WTC11 (cell line): Measurements from ENCODE around the gene CALCB. TPM values are rescaled to one million over a fixed set of nuclear protein-coding genes. Genes with fewer than 3 reads are reported as not detected.

Experiments
- ATAC-seq: fragments of 200-7000 bp; cut with Tn5 transposase; 2 replicates; pipeline ENCODE4 v1.10.0; 2021; ENCODE audit warnings: mild to moderate bottlenecking, moderate library complexity
- CTCF ChIA-PET: fragments of 300-600 bp; sonication (Branson Sonifier 250); formaldehyde crosslinking; loops from one replicate; lab custom pipeline; 2021; ENCODE audit warnings: antibody characterized with exemption; lab: Charles Lee
- POLR2A ChIA-PET: fragments of 350-600 bp; sonication (Branson Sonifier 250); formaldehyde crosslinking; loops from one replicate; lab custom pipeline; 2021; ENCODE audit warnings: antibody characterized with exemption; lab: Charles Lee
- DNase-seq: peaks from one replicate; pipeline ENCODE4 v3.0.0; 2021; ENCODE audit warnings: low spot score
- H3K27ac Mint-ChIP-seq: 2 replicates; pipeline ENCODE4 v1.8.0; 2021; ENCODE audit warnings: mixed read lengths
- H3K27me3 Mint-ChIP-seq: 2 replicates; pipeline ENCODE4 v1.8.0; 2021; ENCODE audit warnings: low read depth, mild to moderate bottlenecking, moderate library complexity, mixed read lengths
- H3K36me3 Mint-ChIP-seq: 2 replicates; pipeline ENCODE4 v1.8.0; 2021; ENCODE audit warnings: mixed read lengths
- H3K4me1 Mint-ChIP-seq: 2 replicates; pipeline ENCODE4 v1.8.0; 2022; ENCODE audit warnings: mixed read lengths
- H3K4me3 Mint-ChIP-seq: 2 replicates; pipeline ENCODE4 v1.8.0; 2021; ENCODE audit warnings: mild to moderate bottlenecking, moderate library complexity, mixed read lengths
- H3K9me3 Mint-ChIP-seq: 2 replicates; pipeline ENCODE4 v1.8.0; 2021; ENCODE audit warnings: mixed read lengths
- CREB1 ChIP-seq: sonication (generic); formaldehyde crosslinking; IDR thresholded peaks from 2 replicates; pipeline ENCODE4 v1.8.0; 2023; ENCODE audit warnings: mild to moderate bottlenecking, missing genetic modification reagents
- KAT7 ChIP-seq: sonication (generic); formaldehyde crosslinking; IDR thresholded peaks from 2 replicates; pipeline ENCODE4 v1.8.1; 2023; ENCODE audit warnings: missing genetic modification reagents, mild to moderate bottlenecking, borderline replicate concordance
- NR3C1 ChIP-seq: sonication (generic); formaldehyde crosslinking; conservative IDR thresholded peaks from 2 replicates; pipeline ENCODE4 v1.8.1; 2023; ENCODE audit warnings: low read depth, mild to moderate bottlenecking, missing genetic modification reagents
- OVOL2 ChIP-seq: fragments of 250-450 bp; sonication (Bioruptor Pico); IDR thresholded peaks from 2 replicates; pipeline ENCODE4 v1.9.0; 2021; ENCODE audit warnings: mild to moderate bottlenecking, borderline replicate concordance
- RELA ChIP-seq: sonication (generic); formaldehyde crosslinking; IDR thresholded peaks from 2 replicates; pipeline ENCODE4 v1.8.1; 2022; ENCODE audit warnings: missing genetic modification reagents, mild to moderate bottlenecking, borderline replicate concordance
- SMAD3 ChIP-seq: sonication (generic); formaldehyde crosslinking; IDR thresholded peaks from 2 replicates; pipeline ENCODE4 v1.8.0; 2022; ENCODE audit warnings: missing genetic modification reagents, mild to moderate bottlenecking, borderline replicate concordance
- SMAD4 ChIP-seq: sonication (generic); formaldehyde crosslinking; IDR thresholded peaks from 2 replicates; pipeline ENCODE4 v1.8.0; 2022; ENCODE audit warnings: mild to moderate bottlenecking, missing genetic modification reagents
- TEAD1 ChIP-seq: sonication (generic); formaldehyde crosslinking; IDR thresholded peaks from 2 replicates; pipeline ENCODE4 v1.8.0; 2022; ENCODE audit warnings: mild to moderate bottlenecking, missing genetic modification reagents
- ZNF263 ChIP-seq: sonication (generic); formaldehyde crosslinking; IDR thresholded peaks from 2 replicates; pipeline ENCODE4 v1.8.1; 2022; ENCODE audit warnings: low read depth, mild to moderate bottlenecking, moderate library complexity, missing genetic modification reagents
- ZNF416 ChIP-seq: fragments of 250-450 bp; sonication (Bioruptor Pico); IDR thresholded peaks from 2 replicates; pipeline ENCODE4 v1.9.0; 2021; ENCODE audit warnings: mild to moderate bottlenecking, inconsistent platforms
- total RNA-seq: library from RNA; stranded (reverse); gene quantifications from 3 replicates; pipeline ENCODE4 v1.2.3, GENCODE V29; 2021
- TF ChIP-seq, protein P1 (sequence below): sonication (generic); formaldehyde crosslinking; IDR thresholded peaks from 2 replicates; pipeline ENCODE4 v1.8.1; 2023; ENCODE audit warnings: mild to moderate bottlenecking, missing genetic modification reagents, borderline replicate concordance
- TF ChIP-seq, protein P2 (sequence below): sonication (generic); formaldehyde crosslinking; IDR thresholded peaks from 2 replicates; pipeline ENCODE4 v1.8.1; 2023; ENCODE audit warnings: mild to moderate bottlenecking, missing genetic modification reagents
- TF ChIP-seq, protein P3 (sequence below): sonication (generic); formaldehyde crosslinking; IDR thresholded peaks from 2 replicates; pipeline ENCODE4 v1.8.1; 2022; ENCODE audit warnings: mild to moderate bottlenecking, missing genetic modification reagents, moderate library complexity, borderline replicate concordance
- TF ChIP-seq, protein P4 (sequence below): fragments of 250-450 bp; sonication (Bioruptor Pico); IDR thresholded peaks from 2 replicates; pipeline ENCODE4 v2.1.2; 2022; ENCODE audit warnings: mild to moderate bottlenecking, moderate library complexity
- TF ChIP-seq, protein P5 (sequence below): sonication (generic); formaldehyde crosslinking; conservative IDR thresholded peaks from 2 replicates; pipeline ENCODE4 v1.8.1; 2022; ENCODE audit warnings: mild to moderate bottlenecking, missing genetic modification reagents
- TF ChIP-seq, protein P6 (sequence below): sonication (generic); formaldehyde crosslinking; IDR thresholded peaks from 2 replicates; pipeline ENCODE4 v1.8.0; 2022; ENCODE audit warnings: mild to moderate bottlenecking, missing genetic modification reagents
- TF ChIP-seq, protein P7 (sequence below): sonication (generic); formaldehyde crosslinking; IDR thresholded peaks from 2 replicates; pipeline ENCODE4 v1.8.1; 2023; ENCODE audit warnings: mild to moderate bottlenecking, missing genetic modification reagents, moderate library complexity
- TF ChIP-seq, protein P8 (sequence below): sonication (generic); formaldehyde crosslinking; IDR thresholded peaks from 2 replicates; pipeline ENCODE4 v1.8.0; 2023; ENCODE audit warnings: missing genetic modification reagents
- TF ChIP-seq, protein P9 (sequence below): sonication (generic); formaldehyde crosslinking; IDR thresholded peaks from 2 replicates; pipeline ENCODE4 v1.8.0; 2023; ENCODE audit warnings: mild to moderate bottlenecking, missing genetic modification reagents
- TF ChIP-seq, protein P10 (sequence below): fragments of 250-450 bp; sonication (Bioruptor Pico); IDR thresholded peaks from 2 replicates; pipeline ENCODE4 v1.8.0; 2021; ENCODE audit warnings: mild to moderate bottlenecking

The CALCB gene
- total RNA-seq, 1 experiment from 2014 or later: 3.2 TPM

DNA sequence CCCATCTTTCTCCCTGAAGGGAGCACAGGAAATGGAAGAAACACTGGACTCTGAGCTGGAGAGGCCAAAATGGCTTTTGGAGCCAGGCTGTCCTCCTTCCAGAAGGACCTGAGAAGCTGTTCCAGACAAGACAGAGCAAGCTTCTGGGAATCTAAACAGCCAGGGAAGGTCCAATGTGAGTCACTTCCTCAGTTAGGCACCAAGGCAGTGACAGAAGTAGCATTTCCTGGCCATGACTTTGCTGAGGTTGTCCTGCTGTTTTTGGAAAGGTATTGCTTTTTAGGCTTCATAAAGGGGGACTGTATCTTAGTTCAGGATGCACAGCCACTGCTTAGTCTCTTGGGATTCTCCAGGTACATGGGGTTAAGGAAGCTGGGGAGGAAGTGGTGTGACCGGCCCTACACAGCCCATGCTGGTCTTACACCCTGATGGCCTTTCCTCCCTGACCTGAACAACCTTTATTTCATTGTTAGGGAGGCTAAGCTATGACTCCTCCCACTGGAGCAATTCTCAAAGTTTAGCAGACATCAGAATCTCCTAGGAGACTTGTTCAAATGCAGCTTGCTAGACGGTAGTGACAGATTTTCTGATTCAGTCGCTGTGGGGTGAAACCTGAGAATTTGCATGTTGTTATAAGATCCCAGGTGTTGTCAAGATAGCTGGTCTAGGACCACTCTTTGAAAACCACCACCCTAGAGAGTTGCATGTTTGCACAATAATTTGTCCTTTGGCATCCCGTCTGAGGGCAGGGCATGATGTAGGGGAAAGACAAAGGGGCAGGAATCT is 34.5 kb downstream of the CALCB start (continued):
- TF ChIP-seq, protein P1, sequence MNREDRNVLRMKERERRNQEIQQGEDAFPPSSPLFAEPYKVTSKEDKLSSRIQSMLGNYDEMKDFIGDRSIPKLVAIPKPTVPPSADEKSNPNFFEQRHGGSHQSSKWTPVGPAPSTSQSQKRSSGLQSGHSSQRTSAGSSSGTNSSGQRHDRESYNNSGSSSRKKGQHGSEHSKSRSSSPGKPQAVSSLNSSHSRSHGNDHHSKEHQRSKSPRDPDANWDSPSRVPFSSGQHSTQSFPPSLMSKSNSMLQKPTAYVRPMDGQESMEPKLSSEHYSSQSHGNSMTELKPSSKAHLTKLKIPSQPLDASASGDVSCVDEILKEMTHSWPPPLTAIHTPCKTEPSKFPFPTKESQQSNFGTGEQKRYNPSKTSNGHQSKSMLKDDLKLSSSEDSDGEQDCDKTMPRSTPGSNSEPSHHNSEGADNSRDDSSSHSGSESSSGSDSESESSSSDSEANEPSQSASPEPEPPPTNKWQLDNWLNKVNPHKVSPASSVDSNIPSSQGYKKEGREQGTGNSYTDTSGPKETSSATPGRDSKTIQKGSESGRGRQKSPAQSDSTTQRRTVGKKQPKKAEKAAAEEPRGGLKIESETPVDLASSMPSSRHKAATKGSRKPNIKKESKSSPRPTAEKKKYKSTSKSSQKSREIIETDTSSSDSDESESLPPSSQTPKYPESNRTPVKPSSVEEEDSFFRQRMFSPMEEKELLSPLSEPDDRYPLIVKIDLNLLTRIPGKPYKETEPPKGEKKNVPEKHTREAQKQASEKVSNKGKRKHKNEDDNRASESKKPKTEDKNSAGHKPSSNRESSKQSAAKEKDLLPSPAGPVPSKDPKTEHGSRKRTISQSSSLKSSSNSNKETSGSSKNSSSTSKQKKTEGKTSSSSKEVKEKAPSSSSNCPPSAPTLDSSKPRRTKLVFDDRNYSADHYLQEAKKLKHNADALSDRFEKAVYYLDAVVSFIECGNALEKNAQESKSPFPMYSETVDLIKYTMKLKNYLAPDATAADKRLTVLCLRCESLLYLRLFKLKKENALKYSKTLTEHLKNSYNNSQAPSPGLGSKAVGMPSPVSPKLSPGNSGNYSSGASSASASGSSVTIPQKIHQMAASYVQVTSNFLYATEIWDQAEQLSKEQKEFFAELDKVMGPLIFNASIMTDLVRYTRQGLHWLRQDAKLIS (CRISPR knock-in tag): no peak
- TF ChIP-seq, all 79 proteins: peak for 0

DNA sequence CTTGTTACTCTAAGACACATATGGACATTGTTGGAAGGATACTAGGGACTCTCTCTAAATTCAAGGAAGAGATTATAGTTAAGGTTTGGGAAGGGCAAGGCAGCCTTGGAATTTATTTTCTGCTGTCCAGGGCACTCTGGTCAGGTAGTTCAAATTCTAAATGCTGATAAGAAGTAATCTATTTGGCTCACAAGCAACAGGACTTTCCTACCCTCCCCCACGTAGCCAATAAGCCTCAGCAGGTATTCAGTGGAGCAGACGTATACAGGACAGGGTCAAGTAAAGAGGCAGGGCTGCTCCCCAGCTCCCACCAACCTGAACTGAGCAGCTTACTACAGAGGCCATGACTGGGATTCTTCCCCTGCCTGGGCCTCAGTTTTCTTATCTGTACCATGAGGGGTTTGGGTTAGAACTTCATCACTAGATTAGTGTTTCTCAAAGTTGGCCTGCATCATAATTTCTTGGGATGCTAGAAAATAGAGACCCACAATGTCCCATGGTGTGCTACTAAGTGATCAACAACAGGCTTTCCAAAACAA is 35.3 kb downstream of the CALCB start:
- peaks cover 2% of the 10 kb centered on the region for H3K9me3 Mint-ChIP-seq
- no peak for DNase-seq
- H3K36me3 Mint-ChIP-seq: peaks cover under 1% of the 10 kb centered on the region; the same call in 1 of the 2 replicates
- peaks cover 6% of the 10 kb centered on the region for H3K4me1 Mint-ChIP-seq
- H3K4me3 Mint-ChIP-seq: no peak overlapping the region
- ATAC-seq: no peak
- ChIA-PET POLR2A (no interaction called here), CTCF (interaction anchor here (1.6 kb wide), 1 partner anchor 201 kb away, joined by 4 read pairs; no protein-coding TSS in a partner anchor)
- peaks cover 7% of the 10 kb centered on the region for H3K27me3 Mint-ChIP-seq
- no peak overlapping the region for H3K27ac Mint-ChIP-seq
- TF ChIP-seq SMAD4 (CRISPR knock-in tag) (no peak), RELA (CRISPR knock-in tag) (no peak), ZNF416 (CRISPR knock-in tag) (no peak), NR3C1 (CRISPR knock-in tag) (no peak), CREB1 (CRISPR knock-in tag) (no peak), ZNF263 (no peak), TEAD1 (CRISPR knock-in tag) (no peak), OVOL2 (CRISPR knock-in tag) (no peak), SMAD3 (CRISPR knock-in tag) (no peak), KAT7 (CRISPR knock-in tag) (no peak)
- TF ChIP-seq, protein P2, sequence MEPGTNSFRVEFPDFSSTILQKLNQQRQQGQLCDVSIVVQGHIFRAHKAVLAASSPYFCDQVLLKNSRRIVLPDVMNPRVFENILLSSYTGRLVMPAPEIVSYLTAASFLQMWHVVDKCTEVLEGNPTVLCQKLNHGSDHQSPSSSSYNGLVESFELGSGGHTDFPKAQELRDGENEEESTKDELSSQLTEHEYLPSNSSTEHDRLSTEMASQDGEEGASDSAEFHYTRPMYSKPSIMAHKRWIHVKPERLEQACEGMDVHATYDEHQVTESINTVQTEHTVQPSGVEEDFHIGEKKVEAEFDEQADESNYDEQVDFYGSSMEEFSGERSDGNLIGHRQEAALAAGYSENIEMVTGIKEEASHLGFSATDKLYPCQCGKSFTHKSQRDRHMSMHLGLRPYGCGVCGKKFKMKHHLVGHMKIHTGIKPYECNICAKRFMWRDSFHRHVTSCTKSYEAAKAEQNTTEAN (CRISPR knock-in tag): no peak
- TF ChIP-seq, protein P3, sequence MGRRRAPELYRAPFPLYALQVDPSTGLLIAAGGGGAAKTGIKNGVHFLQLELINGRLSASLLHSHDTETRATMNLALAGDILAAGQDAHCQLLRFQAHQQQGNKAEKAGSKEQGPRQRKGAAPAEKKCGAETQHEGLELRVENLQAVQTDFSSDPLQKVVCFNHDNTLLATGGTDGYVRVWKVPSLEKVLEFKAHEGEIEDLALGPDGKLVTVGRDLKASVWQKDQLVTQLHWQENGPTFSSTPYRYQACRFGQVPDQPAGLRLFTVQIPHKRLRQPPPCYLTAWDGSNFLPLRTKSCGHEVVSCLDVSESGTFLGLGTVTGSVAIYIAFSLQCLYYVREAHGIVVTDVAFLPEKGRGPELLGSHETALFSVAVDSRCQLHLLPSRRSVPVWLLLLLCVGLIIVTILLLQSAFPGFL (CRISPR knock-in tag): no peak
- TF ChIP-seq, protein P4, sequence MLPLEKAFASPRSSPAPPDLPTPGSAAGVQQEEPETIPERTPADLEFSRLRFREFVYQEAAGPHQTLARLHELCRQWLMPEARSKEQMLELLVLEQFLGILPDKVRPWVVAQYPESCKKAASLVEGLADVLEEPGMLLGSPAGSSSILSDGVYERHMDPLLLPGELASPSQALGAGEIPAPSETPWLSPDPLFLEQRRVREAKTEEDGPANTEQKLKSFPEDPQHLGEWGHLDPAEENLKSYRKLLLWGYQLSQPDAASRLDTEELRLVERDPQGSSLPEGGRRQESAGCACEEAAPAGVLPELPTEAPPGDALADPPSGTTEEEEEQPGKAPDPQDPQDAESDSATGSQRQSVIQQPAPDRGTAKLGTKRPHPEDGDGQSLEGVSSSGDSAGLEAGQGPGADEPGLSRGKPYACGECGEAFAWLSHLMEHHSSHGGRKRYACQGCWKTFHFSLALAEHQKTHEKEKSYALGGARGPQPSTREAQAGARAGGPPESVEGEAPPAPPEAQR (CRISPR knock-in tag): no peak
- TF ChIP-seq, protein P5, sequence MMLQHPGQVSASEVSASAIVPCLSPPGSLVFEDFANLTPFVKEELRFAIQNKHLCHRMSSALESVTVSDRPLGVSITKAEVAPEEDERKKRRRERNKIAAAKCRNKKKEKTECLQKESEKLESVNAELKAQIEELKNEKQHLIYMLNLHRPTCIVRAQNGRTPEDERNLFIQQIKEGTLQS: no peak
- TF ChIP-seq, protein P6, sequence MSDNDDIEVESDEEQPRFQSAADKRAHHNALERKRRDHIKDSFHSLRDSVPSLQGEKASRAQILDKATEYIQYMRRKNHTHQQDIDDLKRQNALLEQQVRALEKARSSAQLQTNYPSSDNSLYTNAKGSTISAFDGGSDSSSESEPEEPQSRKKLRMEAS: no peak
- TF ChIP-seq, protein P7, sequence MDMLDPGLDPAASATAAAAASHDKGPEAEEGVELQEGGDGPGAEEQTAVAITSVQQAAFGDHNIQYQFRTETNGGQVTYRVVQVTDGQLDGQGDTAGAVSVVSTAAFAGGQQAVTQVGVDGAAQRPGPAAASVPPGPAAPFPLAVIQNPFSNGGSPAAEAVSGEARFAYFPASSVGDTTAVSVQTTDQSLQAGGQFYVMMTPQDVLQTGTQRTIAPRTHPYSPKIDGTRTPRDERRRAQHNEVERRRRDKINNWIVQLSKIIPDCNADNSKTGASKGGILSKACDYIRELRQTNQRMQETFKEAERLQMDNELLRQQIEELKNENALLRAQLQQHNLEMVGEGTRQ (CRISPR knock-in tag): no peak
- TF ChIP-seq, protein P8, sequence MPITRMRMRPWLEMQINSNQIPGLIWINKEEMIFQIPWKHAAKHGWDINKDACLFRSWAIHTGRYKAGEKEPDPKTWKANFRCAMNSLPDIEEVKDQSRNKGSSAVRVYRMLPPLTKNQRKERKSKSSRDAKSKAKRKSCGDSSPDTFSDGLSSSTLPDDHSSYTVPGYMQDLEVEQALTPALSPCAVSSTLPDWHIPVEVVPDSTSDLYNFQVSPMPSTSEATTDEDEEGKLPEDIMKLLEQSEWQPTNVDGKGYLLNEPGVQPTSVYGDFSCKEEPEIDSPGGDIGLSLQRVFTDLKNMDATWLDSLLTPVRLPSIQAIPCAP (CRISPR knock-in tag): no peak
- TF ChIP-seq, protein P9, sequence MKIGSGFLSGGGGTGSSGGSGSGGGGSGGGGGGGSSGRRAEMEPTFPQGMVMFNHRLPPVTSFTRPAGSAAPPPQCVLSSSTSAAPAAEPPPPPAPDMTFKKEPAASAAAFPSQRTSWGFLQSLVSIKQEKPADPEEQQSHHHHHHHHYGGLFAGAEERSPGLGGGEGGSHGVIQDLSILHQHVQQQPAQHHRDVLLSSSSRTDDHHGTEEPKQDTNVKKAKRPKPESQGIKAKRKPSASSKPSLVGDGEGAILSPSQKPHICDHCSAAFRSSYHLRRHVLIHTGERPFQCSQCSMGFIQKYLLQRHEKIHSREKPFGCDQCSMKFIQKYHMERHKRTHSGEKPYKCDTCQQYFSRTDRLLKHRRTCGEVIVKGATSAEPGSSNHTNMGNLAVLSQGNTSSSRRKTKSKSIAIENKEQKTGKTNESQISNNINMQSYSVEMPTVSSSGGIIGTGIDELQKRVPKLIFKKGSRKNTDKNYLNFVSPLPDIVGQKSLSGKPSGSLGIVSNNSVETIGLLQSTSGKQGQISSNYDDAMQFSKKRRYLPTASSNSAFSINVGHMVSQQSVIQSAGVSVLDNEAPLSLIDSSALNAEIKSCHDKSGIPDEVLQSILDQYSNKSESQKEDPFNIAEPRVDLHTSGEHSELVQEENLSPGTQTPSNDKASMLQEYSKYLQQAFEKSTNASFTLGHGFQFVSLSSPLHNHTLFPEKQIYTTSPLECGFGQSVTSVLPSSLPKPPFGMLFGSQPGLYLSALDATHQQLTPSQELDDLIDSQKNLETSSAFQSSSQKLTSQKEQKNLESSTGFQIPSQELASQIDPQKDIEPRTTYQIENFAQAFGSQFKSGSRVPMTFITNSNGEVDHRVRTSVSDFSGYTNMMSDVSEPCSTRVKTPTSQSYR (CRISPR knock-in tag): no peak
- TF ChIP-seq, protein P10, sequence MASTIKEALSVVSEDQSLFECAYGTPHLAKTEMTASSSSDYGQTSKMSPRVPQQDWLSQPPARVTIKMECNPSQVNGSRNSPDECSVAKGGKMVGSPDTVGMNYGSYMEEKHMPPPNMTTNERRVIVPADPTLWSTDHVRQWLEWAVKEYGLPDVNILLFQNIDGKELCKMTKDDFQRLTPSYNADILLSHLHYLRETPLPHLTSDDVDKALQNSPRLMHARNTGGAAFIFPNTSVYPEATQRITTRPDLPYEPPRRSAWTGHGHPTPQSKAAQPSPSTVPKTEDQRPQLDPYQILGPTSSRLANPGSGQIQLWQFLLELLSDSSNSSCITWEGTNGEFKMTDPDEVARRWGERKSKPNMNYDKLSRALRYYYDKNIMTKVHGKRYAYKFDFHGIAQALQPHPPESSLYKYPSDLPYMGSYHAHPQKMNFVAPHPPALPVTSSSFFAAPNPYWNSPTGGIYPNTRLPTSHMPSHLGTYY (CRISPR knock-in tag): no peak
